Right lobe of liver (tissue), 6 donors: Measurements from ENCODE around the gene PHACTR2. TPM values are rescaled to one million over a fixed set of nuclear protein-coding genes. Genes with fewer than 3 reads are reported as not detected.

Source experiments
- ATAC-seq, 4 donors: fragments of 200-7000 bp; cut with Tn5 transposase; one replicate each; pipeline ENCODE4 v1.9.1; 2020; ENCODE audit warnings: mild to moderate bottlenecking in 4 of 4, moderate library complexity in 4 of 4
- DNase-seq, 3 donors: peaks; one replicate each; pipeline ENCODE4 v3.0.0-alpha.2; 2020
- H3K27ac ChIP-seq, 3 donors: fragments of 200-600 bp; one replicate each; pipeline ENCODE4 v1.8.0; 2022
- H3K27me3 ChIP-seq, 2 donors: fragments of 200-600 bp; one replicate each; pipeline ENCODE4 v1.8.0; 2022
- H3K36me3 ChIP-seq, 4 donors: fragments of 200-600 bp; sonication (generic) in 1 of 4; one replicate each; pipeline versions ENCODE4 v1.5.1 to v1.8.0; 2017 to 2022; ENCODE audit warnings: control low read depth in 1 of 4
- H3K4me1 ChIP-seq, 4 donors: fragments of 200-600 bp; sonication (generic) in 1 of 4; one replicate each; pipeline versions ENCODE4 v1.5.1 to v1.8.0; 2017 to 2022; ENCODE audit warnings: control low read depth in 1 of 4
- H3K4me3 ChIP-seq, 3 donors: fragments of 200-600 bp; one replicate each; pipeline ENCODE4 v1.8.0; 2022
- H3K9me3 ChIP-seq, 4 donors: fragments of 200-600 bp; sonication (generic) in 1 of 4; one replicate each; pipeline versions ENCODE4 v1.5.1 to v1.8.0; 2017 to 2022; ENCODE audit warnings: control low read depth in 1 of 4
- POLR2A ChIP-seq: fragments of 450-650 bp; IDR thresholded peaks from one replicate; pipeline ENCODE4 v1.6.1; 2017; ENCODE audit warnings: antibody characterized with exemption, mild to moderate bottlenecking
- WGBS: methylation state at CpG from one replicate; pipeline ENCODE4 v1.1.6; 2018; ENCODE audit warnings: low coverage, low lambda C conversion rate; ENCODE audit not compliant: insufficient coverage; ENCODE audit errors: missing lambda C conversion rate; 5-methylcytosine and 5-hydroxymethylcytosine counted together
- intact Hi-C, 2 donors: fragments of 100-400 bp; cut with DNase I; formaldehyde crosslinking; loops; one replicate each; pipeline versions ENCODE4 v1.11.2 to v1.14.1; 2022
- small RNA-seq, 2 experiments: library from RNA; depleted of rRNA; stranded (forward); fragments of <200 nt; gene quantifications; one replicate each; pipeline ENCODE3, GENCODE V24; 2016
- total RNA-seq, 6 experiments: library from RNA; depleted of rRNA in 2 of 6; stranded (reverse); fragments of >200 nt in 2 of 6; fragmentation: NEBNext Ultra II Directional in 3 of 6; extraction: Animal tissue kit (Norgen Biotek cat#: 25700) in 3 of 6; gene quantifications; one replicate each; pipeline versions ENCODE4 v1.1.0 to v1.2.4, GENCODE V29; 2016 to 2023
- TF ChIP-seq, protein P1 (sequence below), 4 donors: fragments of 200-600 bp in 3 of 4; fragments of 450-650 bp in 1 of 4; IDR thresholded peaks; one replicate each; pipeline versions ENCODE4 v1.5.1 to v1.8.0; 2016 to 2022; ENCODE audit warnings: antibody characterized with exemption in 4 of 4, mild to moderate bottlenecking in 2 of 4
- donor health status: DM: no; HTN: yes; CAD: no.
- donor health status: DM: no; HTN: no; CAD: no.
- donor health status: DM: no; HTN: no; CAD: no.
- donor health status: DM: no; HTN: yes; CAD: no.
- donor health status: DM: no; HTN: yes; CAD: no.

Gene PHACTR2
- total RNA-seq, 6 experiments from 2014 or later, result 14.0 to 62.7 (median 20.9) TPM

DNA sequence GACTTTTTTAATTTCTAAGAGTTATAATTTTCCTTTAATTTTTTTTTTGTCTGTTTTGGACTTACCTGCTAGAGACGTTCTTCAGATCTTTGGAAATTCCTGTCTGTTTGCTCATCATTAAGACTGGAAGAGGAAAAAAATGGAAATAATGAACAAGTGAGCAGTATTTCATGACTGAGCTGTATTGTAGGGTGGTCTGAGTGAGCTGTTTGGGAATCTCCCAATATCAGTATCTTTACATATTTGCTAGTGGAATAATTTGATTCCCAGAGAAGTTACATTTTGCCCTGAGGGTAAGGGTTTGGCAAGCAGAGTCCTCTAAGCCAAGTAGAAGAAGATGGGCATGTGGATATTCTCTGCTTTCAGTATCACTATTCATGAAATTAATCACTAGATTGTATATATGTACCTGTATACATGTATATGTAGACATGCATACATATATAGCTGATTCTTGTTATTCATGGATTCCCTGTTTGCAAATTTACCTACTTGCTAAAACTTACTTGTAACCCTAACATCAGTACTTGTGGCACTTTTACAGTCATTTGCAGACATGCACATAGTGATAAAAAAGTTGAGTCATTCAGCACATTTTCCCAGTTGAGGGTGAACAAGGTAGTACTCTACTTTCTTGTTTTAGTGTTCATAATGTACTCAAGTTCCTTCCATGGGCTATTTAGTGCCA lies 200.0 kb downstream of the PHACTR2 start:
- no peak overlapping the region for H3K27ac ChIP-seq
- no peak for TF ChIP-seq POLR2A
- TF ChIP-seq, protein P1, sequence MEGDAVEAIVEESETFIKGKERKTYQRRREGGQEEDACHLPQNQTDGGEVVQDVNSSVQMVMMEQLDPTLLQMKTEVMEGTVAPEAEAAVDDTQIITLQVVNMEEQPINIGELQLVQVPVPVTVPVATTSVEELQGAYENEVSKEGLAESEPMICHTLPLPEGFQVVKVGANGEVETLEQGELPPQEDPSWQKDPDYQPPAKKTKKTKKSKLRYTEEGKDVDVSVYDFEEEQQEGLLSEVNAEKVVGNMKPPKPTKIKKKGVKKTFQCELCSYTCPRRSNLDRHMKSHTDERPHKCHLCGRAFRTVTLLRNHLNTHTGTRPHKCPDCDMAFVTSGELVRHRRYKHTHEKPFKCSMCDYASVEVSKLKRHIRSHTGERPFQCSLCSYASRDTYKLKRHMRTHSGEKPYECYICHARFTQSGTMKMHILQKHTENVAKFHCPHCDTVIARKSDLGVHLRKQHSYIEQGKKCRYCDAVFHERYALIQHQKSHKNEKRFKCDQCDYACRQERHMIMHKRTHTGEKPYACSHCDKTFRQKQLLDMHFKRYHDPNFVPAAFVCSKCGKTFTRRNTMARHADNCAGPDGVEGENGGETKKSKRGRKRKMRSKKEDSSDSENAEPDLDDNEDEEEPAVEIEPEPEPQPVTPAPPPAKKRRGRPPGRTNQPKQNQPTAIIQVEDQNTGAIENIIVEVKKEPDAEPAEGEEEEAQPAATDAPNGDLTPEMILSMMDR (IDR thresholded peaks at IDR 0.05), result no peak
- ATAC-seq (no peak), DNase-seq (no peak)
- 81% methylated on average over 1 of the region's 1 CpG for WGBS
- H3K4me1 ChIP-seq, result no peaks in the 10 kb centered on the region
- intact Hi-C loops, result no loop called here
- no peaks in the 10 kb centered on the region for H3K9me3 ChIP-seq
- no peaks in the 10 kb centered on the region for H3K36me3 ChIP-seq
- no peaks in the 10 kb centered on the region for H3K27me3 ChIP-seq
- H3K4me3 ChIP-seq, result no peak overlapping the region

DNA sequence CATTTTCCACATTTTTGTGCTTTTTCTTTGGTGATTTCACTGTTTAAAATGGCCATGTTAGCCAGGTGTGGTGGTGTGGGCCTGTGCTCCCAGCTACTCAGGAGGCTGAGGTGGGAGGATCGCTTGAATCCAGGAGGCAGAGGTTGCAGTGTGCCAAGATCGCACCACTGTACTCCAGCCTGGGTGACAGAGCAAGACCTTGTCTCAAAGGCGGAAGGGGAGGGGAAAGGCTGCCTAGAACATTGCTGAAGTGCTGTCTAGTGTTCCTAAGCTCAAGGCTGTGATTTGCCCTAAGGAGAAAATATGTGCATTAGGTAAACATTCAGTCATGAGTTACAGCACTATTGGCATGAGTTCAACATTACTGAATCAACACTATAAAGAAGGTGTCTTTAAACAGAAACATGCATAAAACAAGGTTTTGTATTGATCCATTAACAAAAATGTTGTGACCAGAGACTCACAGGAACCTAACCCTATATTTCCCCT lies 200.6 kb downstream of the PHACTR2 start:
- Histone ChIP-seq H3K27ac (no peak overlapping the region), H3K4me3 (no peak overlapping the region), H3K27me3 (no peaks in the 10 kb centered on the region), H3K4me1 (no peaks in the 10 kb centered on the region), H3K9me3 (no peaks in the 10 kb centered on the region), H3K36me3 (no peaks in the 10 kb centered on the region)
- intact Hi-C loops, result no loop called here
- ATAC-seq (no peak), DNase-seq (no peak)
- WGBS, result no CpG with 5 or more reads among the region's 3 CpGs
- TF ChIP-seq, protein P1 (IDR thresholded peaks at IDR 0.05), result no peak
- TF ChIP-seq POLR2A, result no peak

DNA sequence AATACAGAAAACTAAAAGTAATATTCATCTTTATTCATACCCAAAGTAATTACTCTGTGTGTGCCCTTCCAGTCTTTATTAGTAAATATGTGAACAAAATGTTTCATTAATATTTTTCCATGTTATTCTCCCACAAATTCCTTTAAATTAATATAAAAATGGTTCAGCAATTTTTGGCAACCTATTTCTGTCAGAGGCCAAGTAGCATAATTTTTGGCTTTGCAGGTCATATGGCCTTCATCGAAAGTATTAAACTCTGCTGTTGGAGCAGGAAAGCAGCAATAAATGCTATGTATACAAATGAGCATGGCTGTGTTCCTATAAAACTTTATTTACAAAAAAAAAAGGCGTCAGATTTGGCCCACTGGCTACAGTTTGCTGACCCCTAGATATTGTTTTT lies 202.6 kb downstream of the PHACTR2 start:
- TF ChIP-seq POLR2A, result no peak
- TF ChIP-seq, protein P1 (IDR thresholded peaks at IDR 0.05), result no peak
- ATAC-seq, result no peak
- WGBS, result 78% methylated on average over 2 of the region's 2 CpGs
- Histone ChIP-seq H3K4me3 (no peak overlapping the region), H3K36me3 (no peaks in the 10 kb centered on the region), H3K27me3 (no peaks in the 10 kb centered on the region), H3K9me3 (no peaks in the 10 kb centered on the region), H3K4me1 (no peaks in the 10 kb centered on the region), H3K27ac (no peak overlapping the region)
- intact Hi-C loops, result no loop called here
- no peak for DNase-seq

Small RNA genes within 50 kb of the gene (small RNA-seq; reads per million reads assigned to genes)
- gene ZC2HC1B, result 0 reads per million in 2 experiments

Other genes starting within 250 kb of the PHACTR2 start
- 1 to 10 TPM; 3.6 to 5.2 (median 4.2) TPM for gene ADAT2, start 227.3 kb upstream of the PHACTR2 start, total RNA-seq
- 10 to 100 TPM; 16.0 to 23.6 (median 18.7) TPM for gene PEX3, start 227.2 kb upstream of the PHACTR2 start, total RNA-seq
- 10 to 100 TPM; 28.6 to 58.7 (median 35.1) TPM for gene FUCA2, start 166.2 kb upstream of the PHACTR2 start, total RNA-seq
- 10 to 100 TPM in 4 of 6 experiments, 1 to 10 TPM in 2; 5.7 to 15.1 (median 11.0) TPM for gene LTV1, start 165.4 kb downstream of the PHACTR2 start, total RNA-seq
- gene ZC2HC1B, start 186.5 kb downstream of the PHACTR2 start, total RNA-seq, result not detected